ENCODE data around the gene PREPL.

DNA sequence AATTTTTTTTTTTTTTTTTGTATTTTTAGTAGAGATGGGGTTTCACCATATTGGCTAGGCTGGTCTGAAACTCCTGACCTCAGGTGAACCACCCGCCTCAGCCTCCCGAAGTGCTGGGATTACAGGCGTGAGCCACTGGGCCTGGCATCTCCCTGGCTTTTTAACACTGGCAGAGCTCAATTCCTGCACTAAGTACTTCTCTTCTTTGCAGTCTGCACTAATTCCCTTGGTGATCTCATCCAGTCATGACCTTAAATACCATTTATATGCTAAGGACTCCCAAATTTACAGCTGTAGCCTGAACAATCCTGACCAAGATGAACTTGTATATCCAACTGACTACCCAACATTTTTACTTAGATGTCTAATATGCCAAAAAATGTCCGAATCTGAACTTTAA lies 10.2 kb downstream of the PREPL start:
- TF ChIP-seq POLR2AphosphoS5 (IDR thresholded peaks at IDR 0.05; ENCODE audit: low read depth, low read length) (no peak), NRF1 (IDR thresholded peaks at IDR 0.05; ENCODE audit: low read depth, low read length) (no peak), POLR2A (IDR thresholded peaks at IDR 0.05; ENCODE audit: control extremely low read depth in 1 of 2, low read depth in 2 of 2, low read length in 2 of 2) (no peak), RAD21 (IDR thresholded peaks at IDR 0.05 in 1 of 2, conservative IDR thresholded peaks at IDR 0.05 in 1 of 2; ENCODE audit: low read depth in 2 of 2, low read length in 2 of 2) (no peak), CEBPB (IDR thresholded peaks at IDR 0.05; ENCODE audit: low read depth, low read length) (no peak), TCF12 (IDR thresholded peaks at IDR 0.05; ENCODE audit: low read depth, low read length) (no peak), RNF2 (IDR thresholded peaks at IDR 0.05; ENCODE audit: borderline replicate concordance, low read depth, low read length, missing control alignments, poor library complexity, severe bottlenecking) (no peak), YY1 (IDR thresholded peaks at IDR 0.05; ENCODE audit: low read depth, low read length) (no peak), EP300 (IDR thresholded peaks at IDR 0.05; ENCODE audit: borderline replicate concordance in 1 of 2, low read depth in 2 of 2, low read length in 2 of 2) (no peak), TAF1 (IDR thresholded peaks at IDR 0.05; ENCODE audit: low read depth, low read length) (no peak)
- TF ChIP-seq, protein P1, sequence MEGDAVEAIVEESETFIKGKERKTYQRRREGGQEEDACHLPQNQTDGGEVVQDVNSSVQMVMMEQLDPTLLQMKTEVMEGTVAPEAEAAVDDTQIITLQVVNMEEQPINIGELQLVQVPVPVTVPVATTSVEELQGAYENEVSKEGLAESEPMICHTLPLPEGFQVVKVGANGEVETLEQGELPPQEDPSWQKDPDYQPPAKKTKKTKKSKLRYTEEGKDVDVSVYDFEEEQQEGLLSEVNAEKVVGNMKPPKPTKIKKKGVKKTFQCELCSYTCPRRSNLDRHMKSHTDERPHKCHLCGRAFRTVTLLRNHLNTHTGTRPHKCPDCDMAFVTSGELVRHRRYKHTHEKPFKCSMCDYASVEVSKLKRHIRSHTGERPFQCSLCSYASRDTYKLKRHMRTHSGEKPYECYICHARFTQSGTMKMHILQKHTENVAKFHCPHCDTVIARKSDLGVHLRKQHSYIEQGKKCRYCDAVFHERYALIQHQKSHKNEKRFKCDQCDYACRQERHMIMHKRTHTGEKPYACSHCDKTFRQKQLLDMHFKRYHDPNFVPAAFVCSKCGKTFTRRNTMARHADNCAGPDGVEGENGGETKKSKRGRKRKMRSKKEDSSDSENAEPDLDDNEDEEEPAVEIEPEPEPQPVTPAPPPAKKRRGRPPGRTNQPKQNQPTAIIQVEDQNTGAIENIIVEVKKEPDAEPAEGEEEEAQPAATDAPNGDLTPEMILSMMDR (IDR thresholded peaks at IDR 0.05; ENCODE audit: control extremely low read depth in 1 of 3, insufficient read depth in 1 of 3, low read depth in 1 of 3, low read length in 3 of 3), result no peak

Data from H1 (cell line).